GM18505 (cell line): ENCODE measurements around the gene BICRA.
"Not testable (repeated sequence)": the region's sequence is repeated elsewhere in the genome, so short reads cannot be mapped to it uniquely, and the experiment has no call there.

ENCODE experiments used
- ATAC-seq: cut with Tn5 transposase; IDR thresholded peaks from one replicate; pipeline ENCODE4 v1.9.1; 2021; ENCODE audit not compliant: unreplicated experiment
- POLR2A ChIP-seq: IDR thresholded peaks from 4 replicates; pipeline ENCODE4 v1.6.1; 2011; ENCODE audit warnings: borderline replicate concordance; ENCODE audit not compliant: insufficient read depth, insufficient read length; ENCODE audit errors: extremely low read depth

The BICRA gene

DNA sequence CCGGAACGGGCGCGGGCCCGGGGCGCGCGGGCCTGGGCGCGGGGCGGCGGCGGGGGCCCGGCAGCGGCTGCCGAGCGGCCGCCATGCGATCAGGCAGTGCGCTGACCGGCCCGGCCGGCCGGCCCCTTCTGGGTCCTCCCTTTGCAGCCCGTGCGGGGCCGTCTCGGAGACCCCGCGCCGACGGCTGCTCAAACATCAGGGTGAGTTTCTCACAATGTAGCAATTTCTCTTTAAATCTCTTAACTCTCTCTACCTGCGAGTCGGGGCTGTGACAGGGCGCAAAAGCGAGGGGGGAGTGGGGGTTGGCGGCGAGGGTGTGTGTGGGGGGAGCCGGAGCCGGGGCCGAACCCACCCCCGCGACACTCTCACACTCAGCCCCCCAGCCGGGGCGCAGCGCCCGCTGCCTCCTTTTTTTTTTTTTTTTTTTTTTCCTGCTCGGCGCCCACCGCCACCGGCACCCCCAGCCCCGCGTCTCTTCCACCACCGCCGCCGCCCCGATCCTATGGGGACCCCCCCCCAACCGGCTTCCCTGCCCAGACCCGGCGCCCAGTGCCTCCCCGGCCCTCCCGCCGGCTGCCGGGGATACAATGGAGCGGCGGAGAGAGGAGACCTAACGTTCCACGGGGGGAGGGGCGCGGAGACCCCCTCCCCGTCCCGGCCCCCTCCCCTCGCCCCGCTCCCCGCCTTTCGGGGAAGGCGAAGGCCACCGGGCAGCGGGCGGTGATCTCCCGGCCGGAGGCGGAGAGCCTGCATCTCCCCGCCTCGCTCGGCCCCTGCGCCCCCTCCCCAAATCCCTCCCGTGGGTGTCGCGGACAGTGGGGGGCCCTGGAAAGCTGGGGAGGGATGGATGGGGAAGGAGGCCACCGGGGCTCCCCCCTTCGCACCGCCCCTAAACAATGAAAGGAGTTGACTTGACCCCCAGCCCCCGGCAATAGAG, at the start of gene BICRA:
Gene BICRA, plus strand, starts transcription at position 166 of the 937 bp plus-strand sequence. CDS start 64,441 bp downstream, outside the sequence.
- ATAC-seq, result peak; percentile 38

DNA sequence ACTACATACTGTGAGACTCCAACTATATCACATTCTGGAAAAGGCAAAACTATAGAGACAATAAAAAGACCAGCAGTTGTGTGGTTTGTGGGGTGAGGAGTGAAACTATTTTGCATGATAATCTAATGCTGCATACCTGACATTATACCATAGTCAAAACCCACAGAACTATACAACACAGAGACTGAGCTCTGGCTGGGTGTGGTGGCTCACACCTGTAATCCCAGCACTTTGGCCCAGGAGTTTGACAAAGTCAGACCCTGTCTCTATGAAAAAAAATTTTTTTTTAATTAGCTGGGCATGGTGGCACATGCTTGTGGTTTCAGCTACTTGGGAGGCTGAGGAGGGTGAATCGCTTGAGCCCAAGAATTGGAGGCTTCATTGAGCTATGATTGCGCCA, 47.9 kb upstream of the BICRA start:
- ATAC-seq, result no peak
- no peak for TF ChIP-seq POLR2A

More for the DNA sequence above, at the start of gene BICRA:
- TF ChIP-seq POLR2A, result no peak

DNA sequence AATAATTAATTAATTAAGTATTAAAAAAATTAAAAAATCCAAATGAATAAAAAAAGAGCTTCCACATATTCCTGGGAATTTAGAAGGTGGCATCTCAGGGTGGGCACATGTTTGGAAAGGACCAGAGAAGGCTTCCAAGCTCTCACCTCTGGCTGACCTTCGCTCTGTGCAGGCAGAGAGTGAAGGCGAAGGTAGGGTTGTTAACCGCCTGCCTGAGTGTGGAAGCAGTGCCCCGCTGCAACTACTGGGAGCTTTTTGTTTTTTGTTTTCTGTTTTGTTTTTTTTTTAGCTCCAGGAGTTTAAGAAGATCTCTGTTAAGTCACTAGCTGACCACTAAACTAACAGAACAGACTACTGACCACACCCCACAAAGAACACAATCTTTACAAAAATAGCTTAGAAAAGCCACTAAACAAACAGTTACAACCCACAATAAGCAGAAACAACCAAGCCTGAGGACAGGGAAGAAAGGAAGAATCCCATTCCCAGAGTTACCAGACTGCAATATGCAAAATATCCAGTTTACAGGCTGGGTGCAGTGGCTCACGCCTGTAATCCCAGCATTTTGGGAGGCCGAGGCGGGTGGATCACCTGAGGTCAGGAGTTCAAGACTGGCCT, 47.4 kb upstream of the BICRA start:
- no peak for TF ChIP-seq POLR2A
- no peak for ATAC-seq

DNA sequence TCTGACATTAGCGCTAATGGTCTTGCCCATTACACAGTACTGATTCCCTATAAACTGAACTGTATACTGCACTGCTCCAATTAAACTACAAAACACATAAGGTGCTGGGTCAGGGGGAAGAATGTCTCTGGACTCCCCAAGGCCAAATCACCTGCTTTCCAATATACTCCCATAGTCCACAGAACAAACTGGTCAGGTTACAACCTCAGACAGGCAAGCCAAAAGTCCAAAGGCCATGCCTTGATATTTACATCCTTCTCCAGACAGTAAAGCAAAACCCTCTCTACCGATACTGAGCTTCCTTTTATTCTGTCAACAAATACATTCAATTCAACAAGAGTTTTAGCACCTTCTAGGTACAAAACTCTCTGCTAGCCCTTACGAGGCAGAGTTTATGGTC, 44.9 kb upstream of the BICRA start:
- ATAC-seq, result no peak
- TF ChIP-seq POLR2A, result no peak

DNA sequence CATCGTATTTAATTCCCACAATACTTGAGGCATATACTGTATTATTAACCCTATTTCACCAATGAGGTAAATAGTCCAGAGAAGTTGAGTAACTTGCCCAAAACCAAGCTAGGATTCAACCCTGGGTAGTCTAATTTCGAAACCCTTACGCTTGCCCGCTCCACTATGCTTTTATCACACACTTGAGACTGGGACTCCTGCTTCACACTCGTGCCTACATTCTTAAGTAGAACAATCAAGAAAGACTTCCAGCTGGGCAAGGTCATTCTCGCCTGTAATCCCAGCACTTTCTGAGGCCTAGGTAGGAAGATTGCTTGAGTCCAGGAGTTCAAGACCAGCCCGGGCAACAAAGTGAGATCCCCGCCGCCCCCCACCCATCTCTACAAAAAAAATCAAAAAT, 39.6 kb upstream of the BICRA start:
- no peak for TF ChIP-seq POLR2A
- no peak for ATAC-seq

DNA sequence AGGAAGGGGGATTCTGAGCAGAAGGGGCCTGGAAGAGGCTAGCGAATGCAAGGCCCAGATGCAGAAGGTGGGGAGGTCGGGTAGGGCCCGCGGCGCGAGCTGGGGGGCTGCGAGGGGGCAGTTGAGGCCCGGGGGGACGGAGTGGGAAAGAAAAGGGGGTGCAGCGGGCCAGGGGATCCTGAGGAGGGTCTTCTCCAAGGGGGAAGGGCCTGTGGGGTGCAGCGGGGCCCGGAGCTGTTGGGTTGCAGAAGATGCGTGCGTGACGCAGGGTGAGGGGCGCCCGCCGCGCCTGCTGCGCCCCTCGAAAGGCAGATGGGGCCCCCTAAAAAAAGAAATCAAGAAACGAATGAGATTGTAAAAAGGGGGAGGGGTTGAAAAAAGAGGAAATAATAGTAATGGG, 36.3 kb upstream of the BICRA start:
- no peak for TF ChIP-seq POLR2A
- ATAC-seq, result no peak

DNA sequence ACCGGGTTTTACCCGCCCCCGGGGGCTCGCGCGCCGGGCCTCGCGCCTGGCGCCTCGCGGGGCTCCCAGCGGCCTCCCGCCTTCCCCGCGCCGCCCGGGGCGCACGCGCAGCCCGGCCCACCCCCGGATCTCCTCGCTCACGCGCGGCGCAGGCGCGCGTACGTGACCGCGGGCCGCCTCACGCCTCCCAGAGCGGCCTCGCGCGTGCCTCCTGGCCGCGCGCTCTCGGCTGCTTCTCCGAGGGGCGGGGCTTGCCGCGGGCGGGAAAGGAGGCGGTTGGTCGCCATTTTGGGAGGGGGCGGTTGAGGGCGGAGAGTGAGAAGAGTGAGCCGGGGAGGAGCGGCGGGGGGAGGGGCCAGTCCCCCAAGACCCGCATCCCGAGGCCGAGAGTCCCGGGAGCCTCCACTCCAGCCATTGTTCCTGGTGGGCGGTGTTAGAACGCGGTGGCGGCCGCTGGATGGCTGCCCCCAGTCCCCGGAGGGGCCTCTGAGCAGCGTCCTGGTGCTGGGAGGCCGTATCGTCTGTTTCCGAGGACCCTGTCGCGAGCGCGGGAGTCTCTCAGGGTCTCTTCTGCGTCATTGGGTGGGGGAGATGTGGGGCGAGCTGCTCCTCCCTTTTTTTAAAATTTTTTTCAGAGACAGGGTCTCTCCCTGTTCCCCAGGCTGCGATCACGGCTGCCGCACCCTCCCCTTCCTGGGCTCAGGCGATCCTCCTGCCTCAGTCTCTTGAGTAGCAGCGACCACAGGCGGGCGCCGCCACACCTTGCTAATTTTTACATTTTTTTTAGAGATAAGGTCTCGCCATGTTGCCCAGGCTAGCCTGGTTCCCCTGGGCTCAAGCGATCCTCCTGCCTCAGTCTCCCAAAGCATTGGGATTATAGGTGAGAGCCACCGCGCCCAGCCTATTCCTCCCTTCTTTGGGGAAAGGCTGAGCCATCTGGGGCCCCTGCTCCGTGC, 35.6 kb upstream of the BICRA start, which contains the start of gene ZNF541:
Gene ZNF541, minus strand, starts transcription at position 78 of the 956 bp plus-strand sequence. CDS start 17,292 bp downstream, outside the sequence.
- no peak for TF ChIP-seq POLR2A
- no peak for ATAC-seq

DNA sequence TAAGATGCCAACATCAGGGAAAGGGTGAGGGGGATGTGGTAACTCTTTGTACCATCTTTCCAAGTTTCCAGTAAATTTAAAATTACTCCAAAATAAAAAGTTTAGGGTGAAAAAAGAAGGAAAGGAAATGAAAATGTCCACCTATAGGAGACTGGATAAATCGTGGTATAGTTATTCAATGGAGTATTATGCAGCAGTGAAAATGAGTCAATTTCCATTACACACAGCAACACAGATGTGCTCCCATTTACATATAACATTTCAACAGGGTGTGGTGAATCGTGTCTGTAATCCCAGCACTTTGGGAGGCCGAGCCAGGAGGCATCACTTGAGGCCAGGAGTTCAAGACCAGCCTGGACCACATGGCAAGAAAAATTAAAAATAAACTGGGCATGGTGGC, 28.5 kb upstream of the BICRA start:
- no peak for ATAC-seq
- no peak for TF ChIP-seq POLR2A

DNA sequence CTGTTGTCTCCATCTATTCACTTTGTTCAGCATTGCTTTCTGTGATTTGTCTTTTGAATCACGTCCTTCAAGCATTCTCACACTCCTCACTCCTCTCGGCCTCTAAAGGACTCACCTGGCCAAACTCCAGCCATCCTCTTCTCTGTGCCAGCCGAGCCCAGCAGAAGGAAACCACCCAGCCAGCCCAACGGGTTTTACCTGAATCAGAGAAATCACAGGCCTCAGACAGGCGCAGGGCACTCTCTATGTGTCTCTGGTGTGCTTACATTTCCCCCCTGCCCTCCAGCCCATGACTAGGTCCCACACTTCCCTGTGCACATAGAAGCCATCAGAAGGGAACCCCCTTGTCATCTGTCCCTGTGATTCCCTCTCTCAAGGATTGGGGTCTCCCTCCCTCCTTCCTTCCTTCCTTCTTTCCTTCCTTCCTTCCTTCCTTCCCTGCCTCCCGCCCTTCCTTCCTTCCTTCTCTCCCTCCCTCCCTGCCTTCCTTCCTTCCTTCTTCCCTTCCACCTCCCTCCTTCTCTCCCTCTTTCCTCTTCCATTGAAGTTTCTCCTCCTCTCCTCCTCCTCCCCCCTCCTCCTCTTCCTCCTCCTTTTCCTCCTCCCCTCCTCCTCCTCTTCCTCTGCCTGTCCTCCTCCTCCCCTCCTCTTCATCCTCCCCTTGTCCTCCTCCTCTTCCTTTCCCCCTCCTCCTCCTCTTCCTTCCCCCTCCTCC, 27.2 kb upstream of the BICRA start:
- no peak for TF ChIP-seq POLR2A
- ATAC-seq, result no peak

DNA sequence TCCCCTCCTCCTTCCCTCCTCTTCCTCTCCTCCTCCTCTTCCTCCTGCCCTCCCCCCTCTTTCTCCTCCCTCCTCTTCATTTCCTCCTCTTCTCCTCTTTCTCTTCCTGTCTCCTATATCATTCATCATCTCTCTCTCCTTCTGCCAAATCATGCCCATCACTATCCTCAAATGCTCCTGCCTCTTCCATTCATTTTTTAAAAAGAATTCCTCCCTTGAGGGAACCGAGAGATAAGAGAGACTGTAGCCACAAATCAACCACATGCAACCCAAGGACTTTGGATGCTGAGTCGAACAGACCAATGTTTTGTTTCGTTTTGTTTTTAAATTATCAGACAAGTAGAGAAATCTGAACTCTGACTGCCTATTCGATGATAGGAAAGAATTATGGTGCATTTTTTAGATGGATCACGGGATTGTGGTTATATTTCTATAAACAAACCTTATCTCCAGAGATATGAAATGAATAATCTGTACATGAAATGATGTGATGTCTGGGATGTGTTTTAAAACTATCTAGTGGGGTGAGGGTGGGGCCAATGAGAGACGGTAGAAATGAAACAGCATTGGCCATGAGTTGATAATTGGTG, 26.5 kb upstream of the BICRA start:
- ATAC-seq, result no peak
- TF ChIP-seq POLR2A, result no peak

DNA sequence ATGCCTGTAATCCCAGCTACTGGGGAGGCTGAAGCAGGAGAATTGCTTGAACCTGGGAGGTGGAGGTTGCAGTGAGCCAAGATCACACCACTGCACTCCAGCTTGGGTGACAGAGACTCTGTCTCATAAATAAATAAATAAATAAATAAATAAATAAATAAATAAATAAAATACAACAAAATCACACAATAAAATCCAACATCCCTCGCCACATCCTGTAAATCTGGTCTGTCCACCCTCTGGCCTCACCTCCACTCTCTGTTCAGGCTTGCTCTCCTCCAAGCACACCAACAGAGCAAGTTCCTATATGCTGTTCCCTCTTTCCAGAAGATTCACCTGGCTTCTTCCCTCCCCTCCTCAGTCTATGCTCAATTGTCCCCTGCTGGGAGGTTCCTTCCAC, 25.8 kb upstream of the BICRA start:
- not testable (repeated sequence) for ATAC-seq

DNA sequence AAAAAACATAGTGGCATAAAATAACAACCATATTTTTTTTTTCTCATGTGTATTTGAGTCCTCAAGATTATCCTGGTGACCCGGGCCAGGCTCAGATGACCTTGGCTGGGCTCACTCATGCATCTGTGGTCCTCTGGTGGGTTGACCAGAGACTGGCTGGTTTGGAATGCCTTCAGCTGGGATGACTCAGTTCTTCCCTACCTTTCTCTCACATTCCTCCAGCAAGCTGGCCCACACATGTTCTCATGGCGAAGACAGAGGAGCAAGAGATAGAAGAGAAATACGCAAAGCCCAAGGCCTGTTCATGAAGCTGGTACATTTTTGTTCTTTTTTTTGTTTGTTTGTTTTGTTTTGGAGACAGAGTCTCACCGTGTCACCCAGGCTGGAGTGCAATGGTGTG, 21.6 kb upstream of the BICRA start:
- no peak for ATAC-seq
- TF ChIP-seq POLR2A, result no peak
